ENCODE results near the gene CBLB.
"Not testable (repeated sequence)": the region's sequence is repeated elsewhere in the genome, so short reads cannot be mapped to it uniquely, and the experiment has no call there.

The CBLB gene

DNA sequence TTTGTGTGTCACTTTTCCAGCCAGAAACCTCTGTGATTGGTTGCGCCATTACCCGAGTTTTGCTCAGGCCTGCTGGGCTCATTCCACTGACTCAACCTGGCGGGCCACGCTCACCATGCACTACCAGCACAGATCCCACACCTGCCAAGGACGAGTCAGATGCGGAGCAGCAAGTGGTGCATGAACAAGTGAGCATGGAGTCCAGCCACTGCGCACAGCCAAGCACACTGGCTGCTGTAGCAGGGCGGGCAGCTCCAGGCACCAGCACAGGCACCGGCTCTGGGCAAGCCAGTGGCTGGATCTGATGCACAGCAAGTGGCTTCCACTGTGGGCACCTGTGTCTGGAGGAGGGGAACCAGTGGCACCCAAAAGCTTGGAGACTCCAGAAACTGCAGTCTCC is 110.4 kb downstream of the CBLB start:
- no peak for DNase-seq

DNA sequence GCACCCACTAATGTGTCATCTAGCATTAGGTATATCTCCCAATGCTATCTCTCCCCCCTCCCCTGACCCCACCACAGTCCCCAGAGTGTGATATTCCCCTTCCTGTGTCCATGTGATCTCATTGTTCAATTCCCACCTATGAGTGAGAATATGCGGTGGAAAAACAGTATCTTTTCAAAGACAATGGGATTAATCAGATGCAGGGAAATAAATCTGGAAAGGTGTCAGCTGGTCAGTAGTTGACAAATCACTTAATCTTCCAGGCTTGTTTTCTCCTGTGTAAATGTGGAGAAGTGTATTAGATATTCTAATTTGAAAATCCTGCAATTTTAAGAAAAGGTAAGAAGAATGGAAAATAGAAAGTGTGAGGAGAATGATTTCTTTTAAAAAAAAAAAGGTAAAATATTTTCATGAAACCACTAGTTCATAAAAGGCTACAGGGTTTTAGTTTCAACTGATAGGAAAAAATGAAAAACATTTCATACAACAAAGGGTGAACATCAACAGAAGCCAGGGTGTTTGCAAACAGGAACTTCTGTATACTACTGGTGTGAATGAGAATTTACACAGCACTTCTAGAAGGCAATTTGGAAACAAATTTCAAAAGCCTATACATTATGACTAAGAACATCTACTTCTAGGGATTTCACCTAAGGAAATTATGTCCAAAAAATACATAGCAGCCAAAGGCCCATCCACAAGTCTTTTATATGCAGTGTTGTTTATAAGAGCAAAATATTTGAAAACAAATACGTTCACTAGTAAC is 113.5 kb downstream of the CBLB start:
- no peak for DNase-seq

DNA sequence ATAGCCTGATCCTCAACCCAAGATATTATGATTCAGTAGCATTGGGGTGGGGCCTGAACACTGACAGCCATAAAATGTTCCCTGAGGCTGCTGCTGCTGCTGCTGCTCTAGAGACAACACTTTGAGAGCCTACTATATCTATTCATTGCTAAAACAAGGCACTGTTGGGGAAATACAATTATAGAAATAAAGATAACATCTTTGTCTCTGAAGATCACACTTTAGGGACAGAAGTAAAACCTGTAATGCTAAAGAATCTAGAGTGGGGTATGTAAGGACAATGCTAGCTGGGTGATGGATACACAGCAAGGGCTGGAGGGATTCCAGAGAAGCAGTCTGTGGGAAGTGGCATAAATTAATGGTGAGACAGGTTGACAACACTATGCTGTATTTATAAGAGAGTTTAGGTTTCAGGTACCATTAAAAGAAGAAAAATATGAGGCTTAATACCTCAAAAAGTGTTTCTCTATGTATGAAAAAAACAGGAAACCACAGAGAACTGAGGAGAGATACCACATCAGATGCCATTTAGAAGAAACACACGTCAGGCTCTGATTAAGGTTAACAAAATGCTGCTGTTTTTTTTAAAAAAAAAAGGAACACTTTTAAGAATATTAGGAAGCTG is 115.9 kb downstream of the CBLB start:
- DNase-seq = no peak

DNA sequence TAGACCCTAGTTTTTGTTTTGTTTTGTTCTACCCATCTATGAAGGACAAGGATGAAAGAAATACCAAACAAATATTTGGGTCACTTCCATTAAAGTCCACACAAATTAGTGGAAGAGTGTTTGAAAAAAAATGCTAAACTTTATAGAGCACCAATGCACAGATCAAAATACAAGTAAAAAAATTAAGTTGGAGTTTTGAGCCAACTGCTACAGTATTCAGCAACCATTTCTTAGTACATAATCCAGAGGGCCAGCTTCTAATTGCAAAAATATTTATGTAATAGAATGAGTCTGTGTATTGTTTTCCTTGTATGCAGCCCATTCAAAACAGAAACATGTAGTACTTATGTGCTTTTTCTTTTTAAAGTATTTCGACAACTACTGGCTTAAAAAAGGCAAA is 121.1 kb downstream of the CBLB start:
- no peak for DNase-seq

DNA sequence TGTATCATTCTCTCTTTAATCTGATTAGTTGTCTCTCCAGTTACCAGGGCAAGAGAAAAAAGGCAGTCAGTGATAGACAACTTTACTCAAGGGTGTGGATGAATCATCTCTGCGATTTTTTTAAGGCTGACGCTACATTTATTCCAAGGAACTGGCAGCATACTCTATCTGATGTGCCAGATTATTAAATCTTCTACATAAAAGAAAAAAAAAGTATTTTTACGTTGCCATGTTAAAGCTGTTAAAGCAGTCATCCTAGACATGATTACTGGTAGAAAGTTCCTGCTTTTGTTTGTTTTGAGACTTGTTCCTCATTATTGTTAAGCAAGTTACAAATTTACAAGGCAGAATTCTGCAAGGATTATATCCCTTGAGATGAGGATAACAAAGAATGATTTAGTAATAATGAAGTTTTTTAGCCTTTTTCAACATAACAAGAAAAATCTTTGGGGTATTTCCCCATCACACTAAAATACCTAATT is 121.7 kb downstream of the CBLB start:
- DNase-seq = no peak

DNA sequence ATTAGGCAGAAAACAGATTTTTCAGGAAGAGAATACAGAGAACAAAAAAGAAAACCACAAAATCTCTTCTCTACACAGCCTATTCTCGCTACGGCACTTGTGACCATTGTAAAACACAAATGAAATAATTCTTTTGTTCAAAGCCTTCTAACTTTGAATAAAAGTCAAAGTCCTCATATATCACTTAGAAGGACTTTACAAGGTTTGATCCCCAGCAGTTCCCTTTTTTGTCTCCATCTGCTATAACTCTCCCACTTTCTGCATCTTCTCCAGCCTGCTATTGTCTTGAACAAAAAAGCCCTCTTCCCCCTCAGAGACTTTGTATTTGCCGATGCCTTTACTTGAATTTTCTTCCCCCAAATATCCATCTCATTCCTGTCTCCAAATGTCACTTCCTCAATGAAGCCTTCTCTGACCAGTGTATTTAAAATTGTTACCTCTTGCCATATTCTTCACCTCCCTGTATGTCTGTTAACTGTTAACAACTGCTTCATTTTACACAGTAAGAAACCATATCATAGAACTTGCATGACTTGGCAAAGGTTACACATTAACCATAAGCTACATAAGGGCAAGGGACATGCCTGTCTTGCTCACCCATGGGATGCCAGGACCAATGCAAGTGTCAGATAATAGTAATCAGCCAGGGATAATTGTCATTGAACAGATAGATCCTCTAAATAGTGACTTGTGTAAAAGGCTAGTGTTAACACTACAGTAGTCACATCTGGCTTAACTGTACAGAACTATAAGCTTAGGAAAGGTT is 122.4 kb downstream of the CBLB start:
- DNase-seq = no peak

DNA sequence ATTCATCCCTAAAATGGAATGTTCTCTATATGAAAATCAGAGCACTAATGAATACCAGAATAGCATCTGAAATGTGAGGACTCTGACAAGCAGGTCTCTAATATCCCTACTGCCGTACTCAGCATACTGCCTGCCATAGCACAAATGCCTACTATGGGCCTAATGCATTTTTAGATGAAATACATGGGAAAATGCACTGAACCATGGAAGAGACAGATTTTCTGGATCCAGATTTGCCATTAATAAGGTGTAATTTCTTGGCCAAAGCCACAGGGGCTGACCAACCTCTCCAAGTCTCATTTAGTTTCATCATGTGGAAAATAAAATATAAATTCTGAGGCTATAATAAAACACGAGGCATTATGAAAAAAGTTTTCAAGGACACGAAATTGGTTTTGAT is 123.8 kb downstream of the CBLB start:
- DNase-seq = no peak

DNA sequence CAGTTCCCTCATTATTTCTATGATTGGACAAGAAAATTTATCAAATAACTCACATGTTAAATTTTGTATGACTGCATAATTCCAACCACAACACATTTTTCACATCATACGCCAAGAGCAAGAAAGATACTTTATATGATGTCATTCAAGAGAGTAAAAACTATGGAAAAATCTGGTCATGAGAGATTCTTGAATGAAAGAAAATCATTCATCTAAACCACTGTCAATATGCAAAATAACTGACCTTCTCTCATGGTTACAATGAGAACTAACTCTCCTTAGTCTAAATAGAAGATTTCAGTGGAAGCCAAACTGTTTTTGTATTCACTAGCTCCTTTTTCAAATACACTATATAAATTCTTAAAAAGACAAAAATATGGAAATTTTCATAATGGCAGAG is 124.6 kb downstream of the CBLB start:
- DNase-seq = no peak

DNA sequence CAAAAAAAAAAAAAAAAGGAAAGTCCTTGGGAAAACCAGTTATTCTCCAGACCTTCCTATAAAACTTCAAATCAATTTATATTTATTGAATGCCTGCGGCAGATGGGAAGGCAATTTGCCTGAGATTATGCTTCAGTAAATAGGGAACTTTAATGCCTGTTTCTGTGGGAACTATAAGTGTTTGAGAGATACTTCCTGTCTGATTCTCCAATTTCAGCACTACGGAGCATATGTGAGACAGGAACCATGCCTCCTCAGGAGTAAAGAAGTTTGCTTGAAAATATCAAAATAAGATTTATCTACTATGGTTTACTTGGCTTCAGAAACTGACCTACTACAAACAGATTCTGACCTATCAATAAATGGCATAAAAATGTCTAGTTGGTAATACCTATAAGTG is 135.5 kb downstream of the CBLB start:
- DNase-seq = no peak

DNA sequence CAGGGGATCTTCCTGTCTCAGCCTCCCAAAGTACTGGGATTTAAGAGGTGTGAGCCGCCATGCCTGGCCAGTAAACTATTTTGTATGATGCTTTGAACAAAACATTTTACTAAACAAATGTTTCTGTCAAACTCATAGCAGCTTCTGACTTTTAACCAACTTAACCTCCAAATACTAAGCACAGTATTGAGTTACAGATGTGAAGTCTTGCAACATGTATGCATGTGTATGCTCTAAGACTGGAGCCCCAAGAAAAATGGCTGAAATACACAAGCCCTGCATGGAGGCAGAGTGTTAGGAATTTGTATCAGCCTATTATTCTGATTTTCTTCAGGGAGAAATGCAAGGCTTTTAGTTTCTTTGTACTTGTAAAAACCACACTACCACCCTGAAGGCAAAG is 137.1 kb downstream of the CBLB start:
- no peak for DNase-seq

DNA sequence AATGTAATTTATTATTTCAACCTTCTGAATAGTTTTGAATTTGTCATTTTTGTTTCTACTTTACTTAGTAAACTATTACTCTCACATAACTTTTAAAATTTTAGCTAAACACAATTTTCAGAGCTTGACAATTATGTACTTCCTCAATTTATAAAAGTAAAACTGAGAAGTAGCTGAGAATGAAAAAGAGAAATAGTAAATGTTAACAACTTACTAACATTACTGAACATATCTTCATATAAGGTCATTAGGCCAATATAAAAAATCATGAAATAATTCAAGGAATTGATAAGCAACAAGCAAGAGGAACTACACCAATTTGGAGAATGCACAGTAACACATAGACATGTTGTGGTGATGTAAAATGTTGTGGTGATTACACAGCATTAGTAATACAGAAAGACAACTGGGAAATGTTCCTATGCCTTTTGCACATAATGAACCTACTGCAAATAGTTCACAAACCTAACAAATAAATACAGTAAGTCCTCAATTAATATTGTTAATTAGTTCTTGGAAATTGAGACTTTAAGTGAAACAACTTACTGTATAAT is 137.9 kb downstream of the CBLB start:
- DNase-seq = no peak

DNA sequence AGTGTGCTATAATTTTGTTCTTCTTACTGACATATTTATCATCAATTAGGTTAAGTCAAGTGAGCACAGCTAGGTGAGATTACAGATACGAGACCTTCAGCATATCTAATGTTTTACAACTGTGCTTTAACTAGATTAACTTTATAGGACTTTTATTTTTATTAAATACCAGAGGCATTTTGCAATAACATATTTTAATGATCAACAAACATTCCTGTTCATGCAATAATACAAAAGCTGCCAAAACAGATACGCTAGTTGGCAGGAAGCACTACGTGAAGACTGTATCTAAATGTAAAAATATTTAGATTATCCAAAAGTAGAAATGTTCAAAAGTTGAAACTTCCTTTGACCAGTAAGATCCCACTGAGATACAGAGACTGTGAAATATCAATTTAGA is 139.1 kb downstream of the CBLB start:
- DNase-seq = no peak

DNA sequence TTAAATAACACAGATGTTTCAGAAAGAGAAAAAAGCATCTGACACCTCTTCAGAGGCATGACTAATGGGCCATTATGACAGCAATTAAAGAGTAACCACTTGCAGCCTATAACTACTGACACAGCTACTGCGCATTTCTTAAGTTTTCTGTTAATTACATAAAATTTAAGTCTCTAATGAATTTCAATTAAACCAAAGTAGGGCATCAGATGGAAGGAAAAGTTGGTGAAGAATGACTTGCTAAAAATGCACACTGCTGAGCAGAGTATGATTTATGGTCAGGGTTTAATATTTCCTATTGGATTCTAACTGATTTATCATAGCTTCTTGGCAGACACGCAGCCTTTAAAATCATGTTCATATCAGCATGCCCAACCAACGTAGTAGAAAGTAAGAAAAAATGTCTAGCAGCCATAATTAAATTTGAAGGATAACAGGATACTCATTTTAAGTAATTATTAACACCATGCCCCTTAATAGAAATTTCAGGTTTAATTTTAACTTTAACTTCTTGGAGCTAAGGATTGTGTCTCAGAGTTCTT is 140.0 kb downstream of the CBLB start:
- DNase-seq = no peak

DNA sequence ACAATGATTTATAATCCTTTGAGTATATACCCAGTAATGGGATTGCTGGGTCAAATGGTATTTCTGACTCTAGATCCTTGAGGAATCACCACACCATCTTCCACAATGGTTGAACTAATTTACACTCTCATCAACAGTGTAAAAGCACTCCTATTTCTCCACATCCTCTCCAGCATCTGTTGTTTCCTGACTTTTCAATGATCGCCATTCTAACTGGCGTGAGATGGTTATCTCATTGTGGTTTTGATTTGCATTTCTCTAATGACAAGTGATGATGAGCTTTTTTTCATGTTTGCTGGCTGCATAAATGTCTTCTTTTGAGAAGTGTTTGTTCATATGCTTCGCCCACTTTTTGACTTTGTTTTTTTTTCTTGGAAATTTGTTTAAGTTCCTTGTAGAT is 141.8 kb downstream of the CBLB start:
- not testable (repeated sequence) for DNase-seq

DNA sequence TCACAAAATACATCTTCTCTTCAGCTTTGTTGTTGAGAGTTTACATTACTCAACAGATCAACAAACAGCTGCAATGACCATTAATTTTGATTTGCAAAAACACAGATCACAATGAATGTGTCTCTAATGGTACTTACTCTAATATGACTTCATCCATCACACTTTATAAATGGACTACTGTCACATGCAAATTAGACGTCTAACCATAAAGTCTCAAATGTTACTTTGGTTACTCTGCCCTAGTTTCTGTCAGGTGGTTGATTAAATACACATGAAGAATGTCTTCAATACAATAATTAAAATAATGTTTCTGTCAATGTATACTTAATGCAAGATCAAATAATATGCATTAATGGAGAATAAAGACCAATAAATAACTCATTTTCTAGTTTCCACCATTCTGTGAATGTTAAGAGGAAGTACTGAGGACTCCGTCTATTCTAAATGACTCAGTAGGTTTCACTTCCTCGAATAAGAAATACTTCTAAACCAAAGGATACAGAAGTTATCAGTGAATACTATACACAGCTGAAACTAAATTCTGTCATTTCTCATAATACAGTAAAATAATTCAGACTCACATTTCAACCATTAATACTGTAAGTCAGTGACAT is 145.8 kb downstream of the CBLB start:
- DNase-seq = no peak

DNA sequence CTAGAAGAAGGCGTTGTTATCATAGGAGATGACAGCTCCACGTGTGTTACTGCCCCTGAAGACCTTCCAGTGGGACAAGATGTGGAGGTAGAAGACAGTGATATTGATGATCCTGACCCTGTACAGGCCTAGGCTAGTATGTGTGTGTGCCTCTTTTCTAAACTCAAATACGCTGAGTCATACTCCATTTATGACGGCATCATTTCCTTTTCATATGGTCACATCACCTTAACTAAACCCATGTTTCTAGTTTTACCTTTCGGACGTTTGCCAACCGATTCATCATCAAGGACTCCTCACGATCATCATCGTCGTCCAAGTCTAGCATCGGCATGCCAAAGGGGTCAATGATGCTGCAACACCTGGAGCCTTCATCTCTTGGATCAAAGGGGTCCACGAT is 149.0 kb downstream of the CBLB start:
- no peak for DNase-seq

DNA sequence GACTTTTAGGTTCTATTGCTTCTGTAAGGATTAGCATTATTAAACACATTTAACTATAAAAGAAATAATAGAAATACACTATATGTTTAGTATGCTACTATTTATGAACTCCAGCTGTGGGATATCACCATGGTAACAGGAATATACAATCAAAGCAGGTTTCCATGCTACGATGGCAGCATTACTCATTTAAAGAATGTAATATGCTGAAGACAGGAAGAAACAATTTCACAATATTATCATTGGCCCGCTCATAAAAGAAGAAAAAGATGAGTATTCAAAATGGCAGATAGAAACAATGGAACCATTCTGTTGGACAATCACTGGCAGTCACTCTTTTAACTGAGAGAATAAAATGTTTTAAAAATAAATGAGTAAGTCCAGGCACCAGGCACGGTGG is 153.4 kb downstream of the CBLB start:
- no peak for DNase-seq

DNA sequence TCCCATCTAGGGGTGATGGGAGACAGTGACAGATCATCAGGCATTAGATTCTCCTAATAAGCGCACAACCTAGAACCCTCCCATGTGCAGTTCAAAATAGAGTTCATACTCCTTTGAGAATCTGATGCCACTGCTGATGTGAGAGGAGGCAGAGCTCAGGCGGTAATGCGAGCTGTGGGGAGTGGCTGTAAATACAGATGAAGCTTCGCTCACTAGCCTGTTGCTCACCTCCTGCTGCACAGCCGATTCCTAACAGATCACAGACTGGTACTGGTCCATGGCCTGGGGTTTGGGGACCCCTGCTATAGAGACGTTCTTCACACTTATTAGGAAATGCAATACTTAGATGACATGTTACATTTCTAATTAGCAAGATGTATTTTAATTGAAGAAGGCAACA is 154.4 kb downstream of the CBLB start:
- no peak for DNase-seq

DNA sequence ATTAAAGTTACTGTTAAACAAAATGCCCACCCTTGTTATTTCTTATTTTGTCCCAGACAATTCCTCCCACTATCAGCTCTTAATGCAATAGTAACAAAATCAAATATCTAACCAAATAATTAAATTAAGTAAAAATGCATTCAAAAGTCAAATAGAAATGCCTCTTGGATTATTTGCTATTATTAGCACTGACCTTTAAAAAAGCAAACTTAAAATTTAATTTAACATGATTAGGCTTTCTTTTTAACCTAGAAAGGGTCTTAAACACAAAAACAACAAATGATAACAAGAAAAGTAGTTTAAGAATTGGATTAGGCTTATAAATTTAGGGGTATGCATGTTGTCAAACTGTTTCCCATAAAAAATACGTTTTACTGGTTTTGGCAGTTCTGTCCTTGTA is 159.8 kb downstream of the CBLB start:
- DNase-seq = no peak

DNA sequence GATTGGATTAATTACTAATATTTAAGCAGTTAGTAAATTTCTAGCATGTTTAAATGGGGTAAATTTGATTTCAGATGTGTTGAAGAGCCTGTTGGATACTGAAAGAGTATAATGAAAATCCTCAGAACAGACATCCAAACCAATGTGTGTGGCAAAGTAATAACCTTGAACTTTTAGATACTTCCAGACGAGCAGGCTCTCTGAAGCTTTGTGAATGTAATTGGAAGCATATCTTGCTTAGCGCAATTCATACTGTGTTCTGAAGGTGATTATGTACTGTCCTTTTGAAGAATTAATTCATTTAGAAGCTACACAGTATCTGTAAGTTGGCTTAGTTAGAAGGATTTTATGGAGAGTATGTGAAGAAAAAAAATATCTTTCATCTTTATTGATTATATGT is 161.8 kb downstream of the CBLB start:
- DNase-seq = no peak

DNA sequence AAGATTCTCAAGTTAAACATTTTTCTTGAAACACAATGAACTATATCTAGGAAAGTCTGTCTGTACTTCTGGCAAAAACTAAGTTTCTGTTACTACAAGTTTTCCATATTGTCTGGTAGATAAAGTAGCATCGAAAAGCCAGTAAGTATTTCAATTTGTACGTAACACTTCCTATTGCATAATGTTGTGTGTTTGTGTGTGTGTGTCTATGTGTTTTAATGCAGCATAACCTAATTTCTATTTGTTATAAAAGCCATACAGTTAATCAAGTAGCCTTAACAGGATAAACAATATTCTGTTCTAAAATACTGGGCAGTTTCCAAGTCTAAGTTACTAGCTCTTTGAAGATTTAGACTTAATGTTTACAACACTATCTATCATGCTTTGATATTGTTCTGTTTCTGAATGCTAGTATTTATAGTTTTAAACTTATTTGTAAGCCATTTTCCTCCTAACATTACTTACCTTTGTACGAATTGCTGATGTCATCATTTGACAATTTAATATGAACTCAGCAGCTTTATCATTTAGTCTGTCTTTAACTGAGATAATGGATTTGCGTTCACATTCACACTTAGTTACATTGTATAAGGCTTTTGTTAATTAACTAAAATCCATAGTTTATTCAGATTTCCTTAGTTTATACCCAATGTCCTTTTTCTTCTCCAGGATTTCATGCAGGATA is 163.9 kb downstream of the CBLB start:
- no peak for DNase-seq
